ENCODE results near the gene VWA7.

- no peak for TF ChIP-seq POLR2A (IDR thresholded peaks at IDR 0.05)
- TF ChIP-seq, protein P1, sequence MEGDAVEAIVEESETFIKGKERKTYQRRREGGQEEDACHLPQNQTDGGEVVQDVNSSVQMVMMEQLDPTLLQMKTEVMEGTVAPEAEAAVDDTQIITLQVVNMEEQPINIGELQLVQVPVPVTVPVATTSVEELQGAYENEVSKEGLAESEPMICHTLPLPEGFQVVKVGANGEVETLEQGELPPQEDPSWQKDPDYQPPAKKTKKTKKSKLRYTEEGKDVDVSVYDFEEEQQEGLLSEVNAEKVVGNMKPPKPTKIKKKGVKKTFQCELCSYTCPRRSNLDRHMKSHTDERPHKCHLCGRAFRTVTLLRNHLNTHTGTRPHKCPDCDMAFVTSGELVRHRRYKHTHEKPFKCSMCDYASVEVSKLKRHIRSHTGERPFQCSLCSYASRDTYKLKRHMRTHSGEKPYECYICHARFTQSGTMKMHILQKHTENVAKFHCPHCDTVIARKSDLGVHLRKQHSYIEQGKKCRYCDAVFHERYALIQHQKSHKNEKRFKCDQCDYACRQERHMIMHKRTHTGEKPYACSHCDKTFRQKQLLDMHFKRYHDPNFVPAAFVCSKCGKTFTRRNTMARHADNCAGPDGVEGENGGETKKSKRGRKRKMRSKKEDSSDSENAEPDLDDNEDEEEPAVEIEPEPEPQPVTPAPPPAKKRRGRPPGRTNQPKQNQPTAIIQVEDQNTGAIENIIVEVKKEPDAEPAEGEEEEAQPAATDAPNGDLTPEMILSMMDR (IDR thresholded peaks at IDR 0.05) = no peak
- TF ChIP-seq POLR2AphosphoS5 (IDR thresholded peaks at IDR 0.05; ENCODE audit: insufficient read depth in 1 of 2, low read depth in 1 of 2) = no peak
These were observed 8.5 kb downstream of the VWA7 start for GRCh38 chr6:31768363-31769257.
